Measurements from ENCODE around the gene ASMT. TPM values are rescaled to one million over a fixed set of nuclear protein-coding genes. Genes with fewer than 3 reads are reported as not detected.
"Not testable (repeated sequence)": the region's sequence is repeated elsewhere in the genome, so short reads cannot be mapped to it uniquely, and the experiment has no call there.

The ASMT gene, protein sequence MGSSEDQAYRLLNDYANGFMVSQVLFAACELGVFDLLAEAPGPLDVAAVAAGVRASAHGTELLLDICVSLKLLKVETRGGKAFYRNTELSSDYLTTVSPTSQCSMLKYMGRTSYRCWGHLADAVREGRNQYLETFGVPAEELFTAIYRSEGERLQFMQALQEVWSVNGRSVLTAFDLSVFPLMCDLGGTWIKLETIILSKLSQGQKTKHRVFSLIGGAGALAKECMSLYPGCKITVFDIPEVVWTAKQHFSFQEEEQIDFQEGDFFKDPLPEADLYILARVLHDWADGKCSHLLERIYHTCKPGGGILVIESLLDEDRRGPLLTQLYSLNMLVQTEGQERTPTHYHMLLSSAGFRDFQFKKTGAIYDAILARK
- under 1 TPM in 1 of 2 experiments, not detected in 1; 0.41 TPM for total RNA-seq

GRCh38 chrX:1614927-1615326 lies at the start of gene ASMT:
Gene ASMT (plus strand): TSS chrX:1615059. CDS start chrX:1615200, 141 bp downstream.
- DNase-seq = no peak
- no peak within 1 kb of the TSS for H3K27ac Mint-ChIP-seq
- ChIA-PET CTCF (no interaction called here), POLR2A (no interaction called here)
- TF ChIP-seq CTCF (IDR thresholded peaks at IDR 0.05) = no peak
- H3K36me3 Mint-ChIP-seq (ENCODE audit: low read depth) = no peaks in the 10 kb centered on the region
- intact Hi-C loops (cut with micrococcal nuclease) = no loop called here
- no peaks in the 10 kb centered on the region for H3K27me3 Mint-ChIP-seq
- no peaks in the 10 kb centered on the region for H3K9me3 Mint-ChIP-seq
- ATAC-seq = no peak
- H3K4me1 Mint-ChIP-seq (ENCODE audit: low read depth) = no peaks in the 10 kb centered on the region
- no peak within 1 kb of the TSS for H3K4me3 Mint-ChIP-seq

GRCh38 chrX:1574181-1574580 lies 40.7 kb upstream of the ASMT start:
- H3K27ac Mint-ChIP-seq; CTCF ChIA-PET; intact Hi-C loops (cut with micrococcal nuclease); POLR2A ChIA-PET; H3K4me3 Mint-ChIP-seq; DNase-seq; H3K9me3 Mint-ChIP-seq; H3K27me3 Mint-ChIP-seq; H3K36me3 Mint-ChIP-seq (ENCODE audit: low read depth); ATAC-seq: not testable (repeated sequence)
- peaks cover 16% of the 10 kb centered on the region for H3K4me1 Mint-ChIP-seq (ENCODE audit: low read depth)

DNA sequence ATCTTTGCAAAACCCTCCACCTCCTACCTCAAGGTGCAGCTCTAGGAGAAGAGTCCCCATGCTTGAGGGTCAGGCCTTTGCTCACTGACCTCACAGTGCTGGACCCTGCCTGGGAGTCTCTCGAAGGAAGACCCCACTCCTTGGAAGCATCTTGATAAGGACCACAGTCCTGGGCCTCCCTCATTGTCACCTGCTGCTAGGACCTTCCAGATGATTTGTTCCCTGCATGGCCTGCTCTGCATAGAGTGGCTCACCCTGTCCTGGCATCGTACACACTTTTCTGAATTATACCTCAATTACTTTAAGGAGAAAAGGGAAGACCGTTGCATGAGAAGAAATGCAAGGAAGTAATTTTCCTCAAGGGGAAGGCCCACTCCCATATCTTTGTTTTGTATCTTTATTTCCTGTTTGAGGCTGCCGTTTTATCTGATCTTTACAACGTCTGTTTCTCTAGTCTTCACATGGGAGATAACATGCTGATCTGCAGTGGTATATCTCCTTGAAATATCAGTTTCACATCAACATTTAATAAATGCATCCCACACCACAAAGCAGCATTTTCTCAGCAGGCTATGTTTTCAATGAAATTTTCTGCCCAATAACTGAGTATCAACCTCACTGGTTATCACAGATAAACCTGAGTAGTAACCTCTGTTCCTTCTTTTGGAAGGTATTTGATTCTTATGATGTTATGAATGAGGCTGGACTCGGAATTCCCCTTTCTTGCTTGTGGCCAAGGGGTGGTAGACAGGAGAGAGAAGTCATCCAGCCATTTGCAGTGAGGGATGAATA lies 38.5 kb upstream of the ASMT start:
- no peak overlapping the region for H3K4me3 Mint-ChIP-seq
- H3K9me3 Mint-ChIP-seq = peaks cover 4% of the 10 kb centered on the region
- H3K36me3 Mint-ChIP-seq (ENCODE audit: low read depth) = no peaks in the 10 kb centered on the region
- no peaks in the 10 kb centered on the region for H3K27me3 Mint-ChIP-seq
- peaks cover 6% of the 10 kb centered on the region for H3K4me1 Mint-ChIP-seq (ENCODE audit: low read depth)
- no peak for TF ChIP-seq CTCF (IDR thresholded peaks at IDR 0.05)
- H3K27ac Mint-ChIP-seq = no peak overlapping the region
- DNase-seq (peak; percentile 25), ATAC-seq (peak; percentile 17)
- ChIA-PET CTCF (no interaction called here), POLR2A (no interaction called here)
- intact Hi-C loops (cut with micrococcal nuclease) = loop anchor here (5.0 kb wide), 1 partner anchor 119 kb away; no protein-coding TSS in a partner anchor

- Mint-ChIP-seq H3K4me3 (no peak overlapping the region), H3K9me3 (peaks cover 4% of the 10 kb centered on the region), H3K27ac (no peak overlapping the region), H3K36me3 (ENCODE audit: low read depth) (no peaks in the 10 kb centered on the region), H3K27me3 (no peaks in the 10 kb centered on the region), H3K4me1 (ENCODE audit: low read depth) (peaks cover 9% of the 10 kb centered on the region)
- ChIA-PET CTCF (no interaction called here), POLR2A (no interaction called here)
- no peak for ATAC-seq
- TF ChIP-seq CTCF (IDR thresholded peaks at IDR 0.05) = no peak
- intact Hi-C loops (cut with micrococcal nuclease) = loop anchor here (5.0 kb wide), 1 partner anchor 121 kb away; no protein-coding TSS in a partner anchor
- no peak for DNase-seq
Measured at GRCh38 chrX:1577845-1578244, 37.0 kb upstream of the ASMT start.

DNA sequence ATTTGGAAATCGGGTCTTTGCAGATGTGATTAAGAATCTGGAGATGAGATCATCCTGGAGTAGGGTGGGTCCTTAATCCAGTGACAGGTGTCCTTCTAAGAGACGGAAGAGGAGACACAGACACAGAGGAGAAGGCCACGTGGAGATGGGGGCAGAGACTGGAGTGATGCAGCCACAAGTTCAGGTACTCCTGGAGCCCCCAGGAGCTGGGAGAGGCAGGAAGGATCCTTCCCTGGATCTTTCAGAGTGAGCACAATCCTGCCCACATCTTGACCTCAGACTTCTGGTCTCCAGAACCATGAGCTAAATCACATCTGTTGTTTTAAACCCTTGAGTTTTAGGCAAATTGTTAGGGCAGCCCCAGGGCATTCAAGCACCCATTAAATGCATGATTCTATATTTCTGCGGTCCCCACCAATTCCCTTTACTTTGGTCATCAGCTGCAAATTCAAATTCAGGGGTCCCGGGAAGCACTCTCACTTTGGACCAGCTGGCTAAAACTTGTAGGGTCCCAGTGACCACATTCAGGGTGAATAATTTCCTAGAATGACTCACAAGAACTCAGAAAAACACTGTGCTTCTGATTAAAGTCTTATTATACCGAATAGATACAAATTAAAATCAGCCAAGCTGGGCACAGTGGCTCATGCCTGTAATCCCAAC lies 36.2 kb upstream of the ASMT start:
- ATAC-seq = peak; percentile 9
- H3K4me3 Mint-ChIP-seq = no peak overlapping the region
- no peaks in the 10 kb centered on the region for H3K36me3 Mint-ChIP-seq (ENCODE audit: low read depth)
- TF ChIP-seq CTCF (IDR thresholded peaks at IDR 0.05) = no peak
- CTCF ChIA-PET = no interaction called here
- intact Hi-C loops (cut with micrococcal nuclease) = loop anchor here (5.0 kb wide), 1 partner anchor 121 kb away; no protein-coding TSS in a partner anchor
- DNase-seq = no peak
- H3K4me1 Mint-ChIP-seq (ENCODE audit: low read depth) = peaks cover 16% of the 10 kb centered on the region
- H3K27me3 Mint-ChIP-seq = no peaks in the 10 kb centered on the region
- H3K9me3 Mint-ChIP-seq = peaks cover 4% of the 10 kb centered on the region
- POLR2A ChIA-PET = no interaction called here
- peak overlapping the region; percentile 33 for H3K27ac Mint-ChIP-seq
